Pancreas (tissue), 10 donors: ENCODE data around the gene GLI3. TPM values are rescaled to one million over a fixed set of nuclear protein-coding genes. Genes with fewer than 3 reads are reported as not detected.

Experiments used
- ATAC-seq, 4 donors: fragments of 200-7000 bp; cut with Tn5 transposase; one replicate each; pipeline versions ENCODE4 v1.8.0 to v1.9.1; 2020; ENCODE audit warnings: mild to moderate bottlenecking in 4 of 4, moderate library complexity in 4 of 4
- DNase-seq, 6 donors: peaks; one replicate each; pipeline ENCODE4 v3.0.0-alpha.2; 2020
- FAIRE-seq: peaks from 2 replicates; lab custom pipeline; 2012; peaks lifted over from hg19 to GRCh38; lab: Jason Lieb, UNC
- H3K27ac ChIP-seq, 4 donors: fragments of 200-600 bp; sonication (generic); 1 replicate in 3 of 4; 2 replicates in 1 of 4; pipeline versions ENCODE4 v1.5.0 to v1.8.0; 2020
- H3K27me3 ChIP-seq, 4 donors: fragments of 200-600 bp; one replicate each; pipeline ENCODE4 v1.8.0; 2021
- H3K36me3 ChIP-seq, 3 donors: fragments of 200-600 bp; sonication (generic) in 1 of 3; one replicate each; pipeline versions ENCODE4 v1.5.0 to v1.8.0; 2020 to 2021
- H3K4me1 ChIP-seq, 3 donors: fragments of 200-600 bp; one replicate each; pipeline ENCODE4 v1.8.0; 2021
- H3K4me3 ChIP-seq, 4 donors: fragments of 200-600 bp; sonication (generic) in 2 of 4; one replicate each; pipeline versions ENCODE4 v1.5.0 to v1.8.0; 2020 to 2021
- H3K9me3 ChIP-seq, 4 donors: fragments of 200-600 bp; one replicate each; pipeline ENCODE4 v1.8.0; 2021
- CTCF ChIP-seq, 4 donors: fragments of 200-600 bp; sonication (generic) in 3 of 4; IDR thresholded peaks; one replicate each; pipeline versions ENCODE4 v1.5.0 to v1.8.0; 2021; ENCODE audit warnings: antibody characterized with exemption in 4 of 4
- WGBS, 2 donors: extraction: QIAGEN DNeasy Blood & Tissue Kit; methylation state at CpG; one replicate each; pipeline ENCODE4 v1.1.7; 2013; 5-methylcytosine and 5-hydroxymethylcytosine counted together
- intact Hi-C, 3 donors: fragments of 100-400 bp; cut with DNase I; formaldehyde crosslinking; loops; one replicate each; pipeline versions ENCODE4 v1.11.1 to v1.14.2; 2022
- polyA plus RNA-seq, 2 donors: library from polyadenylated mRNA; stranded (reverse); fragments of 200-250 nt; gene quantifications; one replicate each; pipeline ENCODE4 v1.2.3, GENCODE V29; 2013
- total RNA-seq, 6 donors: library from RNA; stranded (reverse); fragmentation: NEBNext Ultra II Directional in 4 of 6; extraction: Animal tissue kit (Norgen Biotek cat#: 25700) in 4 of 6; gene quantifications; one replicate each; pipeline versions ENCODE4 v1.2.1 to v1.2.4, GENCODE V29; 2021 to 2023
- donor health status: healthy with polysubstance abuse.
- donor health status: DM: no; HTN: no; CAD: no; lungs with moderate emphysema.
- donor health status: DM: no; HTN: no; CAD: no.
- donor health status: control.
- donor health status: control.
- donor health status: Bipolar disorder and iron deficiency.
- donor health status: DM: yes; HTN: yes; CAD: no.
- donor health status: DM: no; HTN: no; CAD: no.
- donor health status: DM: no; HTN: no; CAD: no.
- donor health status: DM: yes; HTN: yes; CAD: no.

Gene GLI3
- total and polyA plus RNA-seq, 8 donors: 0.38 to 6.2 (median 1.4) TPM

- Histone ChIP-seq H3K9me3 (no peaks in the 10 kb centered on the region), H3K4me3 (no peak overlapping the region), H3K36me3 (no peaks in the 10 kb centered on the region), H3K27ac (no peak overlapping the region), H3K4me1 (no peaks in the 10 kb centered on the region), H3K27me3 (no peaks in the 10 kb centered on the region)
- ATAC-seq: no peak
- no peak for DNase-seq
- WGBS, 2 donors: 63 to 76% methylated on average over 9 of the region's 9 CpGs
- no peak for TF ChIP-seq CTCF (IDR thresholded peaks at IDR 0.05)
- FAIRE-seq: no peak
- intact Hi-C loops: no loop called here
Measured at GRCh38 chr7:41971640-41972187, 265.3 kb downstream of the GLI3 start.

DNA sequence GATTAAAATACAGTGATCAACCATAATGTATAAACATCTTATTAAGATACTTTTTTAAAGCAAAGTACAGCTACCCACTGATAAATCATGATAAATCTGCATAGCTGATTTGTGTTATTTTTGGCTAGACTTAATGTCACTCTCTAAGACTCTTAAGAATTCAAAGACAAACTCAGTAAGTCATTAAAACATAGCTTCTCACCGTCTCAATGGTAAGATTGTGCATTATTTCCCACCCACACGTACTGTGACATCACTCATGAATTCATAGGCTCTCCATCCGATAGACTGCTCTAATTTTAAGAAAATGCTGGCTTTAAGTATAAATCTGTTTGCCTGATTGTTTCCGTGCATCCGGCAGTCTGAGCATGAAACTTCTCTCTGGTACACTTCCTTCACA lies 266.1 kb downstream of the GLI3 start:
- WGBS, 2 donors: 77 to 83% methylated on average over 5 of the region's 5 CpGs
- FAIRE-seq (no peak), ATAC-seq (no peak), DNase-seq (no peak)
- intact Hi-C loops: no loop called here
- Histone ChIP-seq H3K27ac (no peak overlapping the region), H3K9me3 (no peaks in the 10 kb centered on the region), H3K4me1 (no peaks in the 10 kb centered on the region), H3K36me3 (no peaks in the 10 kb centered on the region), H3K4me3 (no peak overlapping the region), H3K27me3 (no peaks in the 10 kb centered on the region)
- TF ChIP-seq CTCF (IDR thresholded peaks at IDR 0.05): no peak

DNA sequence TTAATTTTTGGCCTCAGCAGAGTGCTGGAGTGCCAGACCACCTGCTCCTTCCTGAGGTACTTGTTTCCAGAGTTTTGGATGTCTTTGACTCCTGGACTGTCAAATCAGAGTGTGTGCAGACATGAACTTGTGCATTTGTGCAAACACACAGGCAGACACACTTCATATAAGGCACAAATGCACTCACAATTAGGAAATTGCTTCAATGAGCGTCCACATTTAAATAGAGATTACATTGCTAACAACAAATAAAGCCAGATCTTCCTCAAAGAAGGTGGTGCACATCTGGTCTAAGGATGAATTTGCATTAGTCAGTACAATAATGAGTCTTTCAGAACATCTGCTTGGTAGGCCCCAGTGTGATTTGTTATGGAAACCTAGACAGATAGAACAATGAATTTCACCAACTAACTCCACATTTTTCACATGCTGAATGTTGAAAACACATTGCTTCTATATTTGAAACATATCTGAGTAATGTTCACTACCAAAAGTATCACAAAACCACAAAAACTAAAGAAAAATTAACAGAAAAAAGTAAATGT lies 267.4 kb downstream of the GLI3 start:
- no peak overlapping the region for H3K4me3 ChIP-seq
- no peaks in the 10 kb centered on the region for H3K4me1 ChIP-seq
- 79 to 86% methylated on average over 1 of the region's 1 CpG for WGBS, 2 donors
- no peaks in the 10 kb centered on the region for H3K9me3 ChIP-seq
- H3K36me3 ChIP-seq: no peaks in the 10 kb centered on the region
- DNase-seq (no peak), FAIRE-seq (no peak), ATAC-seq (no peak)
- H3K27me3 ChIP-seq: no peaks in the 10 kb centered on the region
- no peak overlapping the region for H3K27ac ChIP-seq
- intact Hi-C loops: no loop called here
- no peak for TF ChIP-seq CTCF (IDR thresholded peaks at IDR 0.05)

DNA sequence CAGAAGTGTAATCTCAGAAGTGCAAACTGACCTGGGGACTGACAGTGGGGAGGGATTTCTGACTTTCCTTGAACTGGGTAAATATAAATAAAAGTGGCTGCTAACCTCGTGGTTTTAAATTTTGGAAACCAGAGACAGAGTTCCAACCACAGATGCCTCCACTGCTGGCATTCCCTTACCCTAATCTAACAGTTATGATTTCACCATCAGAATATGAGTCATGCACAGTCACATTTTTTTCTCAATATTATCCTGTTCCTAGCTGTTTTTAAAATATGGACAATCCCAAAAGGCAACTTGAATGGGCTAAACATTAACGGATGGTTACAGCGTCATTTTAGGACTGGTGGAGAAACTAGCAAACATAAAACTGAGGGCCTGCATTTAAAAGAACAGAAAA lies 269.9 kb downstream of the GLI3 start:
- DNase-seq (no peak), ATAC-seq (no peak), FAIRE-seq (no peak)
- TF ChIP-seq CTCF (IDR thresholded peaks at IDR 0.05): no peak
- H3K27ac ChIP-seq: no peak overlapping the region
- H3K4me1 ChIP-seq: no peaks in the 10 kb centered on the region
- H3K27me3 ChIP-seq: peaks cover 0 to under 1% (median 0%) of the 10 kb centered on the region in 4 donors
- intact Hi-C loops: no loop called here
- H3K36me3 ChIP-seq: no peaks in the 10 kb centered on the region
- no peak overlapping the region for H3K4me3 ChIP-seq
- H3K9me3 ChIP-seq: no peaks in the 10 kb centered on the region
- 63 to 76% methylated on average over 3 of the region's 3 CpGs for WGBS, 2 donors

- FAIRE-seq: no peak
- Histone ChIP-seq H3K27me3 (peaks cover 0 to 5% (median 0%) of the 10 kb centered on the region in 4 donors), H3K4me1 (no peaks in the 10 kb centered on the region), H3K36me3 (no peaks in the 10 kb centered on the region), H3K4me3 (no peak overlapping the region), H3K27ac (no peak overlapping the region), H3K9me3 (no peaks in the 10 kb centered on the region)
- intact Hi-C loops: no loop called here
- TF ChIP-seq CTCF (IDR thresholded peaks at IDR 0.05): no peak
- DNase-seq: no peak
- no peak for ATAC-seq
- 94 to 96% methylated on average over 62 of the region's 62 CpGs for WGBS, 2 donors
Measured at GRCh38 chr7:41965951-41966505, 271.0 kb downstream of the GLI3 start.
